CD4-positive, alpha-beta T cell treated with Interleukin-4 for 1 hour (primary cell): Measurements from ENCODE around the gene GRIA3.
"Not testable (repeated sequence)": the region's sequence is repeated elsewhere in the genome, so short reads cannot be mapped to it uniquely, and the experiment has no call there.

Source experiments
- DNase-seq, 2 donors: peaks; one replicate each; pipeline ENCODE4 v3.0.0-alpha.2; 2020 to 2022

The GRIA3 gene

DNA sequence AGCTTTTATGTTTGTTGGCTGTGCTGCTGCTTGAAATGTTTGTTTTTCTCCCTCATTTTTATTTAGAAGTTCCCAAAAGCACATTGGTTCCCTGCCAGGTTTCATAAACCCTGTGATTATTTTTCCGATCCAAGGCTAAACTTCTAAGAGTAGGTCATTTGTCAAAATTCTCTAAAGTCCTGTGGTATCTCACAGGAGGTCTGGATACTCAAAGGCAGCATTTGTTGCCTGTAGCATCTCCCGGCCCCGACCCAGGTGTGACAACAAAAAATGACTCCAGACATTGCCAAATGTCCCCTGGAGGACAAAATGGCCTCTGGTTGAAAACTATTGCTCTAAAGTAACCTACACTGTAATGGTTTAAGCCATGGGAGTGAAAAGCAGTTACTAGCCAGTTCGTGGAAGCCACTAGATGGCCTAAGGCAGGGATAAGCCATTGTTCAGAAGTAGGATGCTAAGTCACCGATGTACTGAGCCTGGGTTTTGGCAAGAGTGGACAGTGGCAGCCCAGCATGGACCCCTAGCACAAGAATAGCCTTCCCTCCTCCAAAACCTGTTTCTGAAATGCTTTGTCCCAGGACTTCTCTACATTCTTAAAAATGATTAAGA, 292.6 kb downstream of the GRIA3 start:
- no peak for DNase-seq

DNA sequence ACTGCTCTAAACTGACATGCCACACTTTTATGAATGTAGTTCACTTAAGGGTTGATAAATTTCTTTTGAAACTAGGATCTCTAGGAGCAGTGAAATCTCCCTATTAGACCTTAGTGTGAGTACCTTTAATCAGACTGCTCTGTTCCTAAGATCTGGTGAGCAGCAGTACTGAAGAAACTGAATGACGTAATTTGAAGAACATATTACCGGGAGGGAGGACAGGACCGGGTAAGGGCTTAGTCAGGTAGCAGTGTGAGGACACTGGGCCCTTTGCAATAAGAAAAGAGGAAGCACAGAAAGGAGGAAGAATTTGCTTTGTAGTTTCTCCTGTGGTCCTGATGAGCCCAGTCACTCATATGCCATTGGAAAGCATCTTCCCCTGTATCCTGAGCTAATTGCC, 293.6 kb downstream of the GRIA3 start:
- DNase-seq = no peak

DNA sequence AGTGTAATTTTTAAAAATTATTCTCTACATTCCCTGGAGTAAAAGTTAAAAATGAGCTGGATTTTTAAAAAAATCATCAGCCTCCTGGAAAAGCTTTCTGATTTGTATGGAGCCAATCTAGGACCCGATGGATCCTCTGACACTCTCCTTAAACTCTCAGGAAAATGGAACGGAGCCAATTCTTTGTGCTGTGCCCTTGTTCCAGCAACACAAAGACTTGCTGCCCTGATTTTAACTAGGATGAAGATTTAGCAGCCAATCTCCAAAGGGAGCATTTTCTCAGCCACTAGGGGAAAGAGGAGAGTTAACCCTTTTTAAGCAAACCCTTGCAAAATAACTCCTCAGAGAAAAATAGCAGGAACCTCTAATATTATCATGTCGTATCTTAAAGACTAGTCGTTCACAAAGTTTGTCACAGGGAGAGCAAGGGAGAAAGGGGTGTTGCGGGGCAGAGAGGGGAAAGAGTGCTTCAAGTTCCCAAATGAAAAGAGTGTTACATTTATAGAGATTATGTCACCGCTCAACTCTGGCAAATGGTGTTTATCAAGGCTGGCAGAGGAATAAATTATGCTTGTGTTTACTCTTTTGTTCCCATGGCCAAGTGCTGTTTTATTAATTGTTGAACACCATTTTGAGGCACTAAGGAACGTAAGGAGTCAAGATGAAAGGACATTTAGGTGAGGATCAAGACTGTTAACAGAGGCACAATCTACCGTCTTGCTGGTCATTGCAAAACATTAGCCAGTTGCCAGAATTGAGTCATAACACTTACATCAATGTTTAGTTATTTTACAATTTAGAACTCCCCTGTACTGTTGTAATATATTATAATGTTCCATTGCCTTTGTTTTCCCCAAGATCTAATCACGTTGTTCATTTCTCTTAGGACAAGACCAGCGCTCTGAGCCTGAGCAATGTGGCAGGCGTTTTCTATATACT, 298.1 kb downstream of the GRIA3 start:
- no peak for DNase-seq

- no peak for DNase-seq
Measured at GRCh38 chrX:123486297-123486696, 302.2 kb downstream of the GRIA3 start.

- DNase-seq = no peak
Measured at GRCh38 chrX:123487236-123487635, 303.2 kb downstream of the GRIA3 start.

DNA sequence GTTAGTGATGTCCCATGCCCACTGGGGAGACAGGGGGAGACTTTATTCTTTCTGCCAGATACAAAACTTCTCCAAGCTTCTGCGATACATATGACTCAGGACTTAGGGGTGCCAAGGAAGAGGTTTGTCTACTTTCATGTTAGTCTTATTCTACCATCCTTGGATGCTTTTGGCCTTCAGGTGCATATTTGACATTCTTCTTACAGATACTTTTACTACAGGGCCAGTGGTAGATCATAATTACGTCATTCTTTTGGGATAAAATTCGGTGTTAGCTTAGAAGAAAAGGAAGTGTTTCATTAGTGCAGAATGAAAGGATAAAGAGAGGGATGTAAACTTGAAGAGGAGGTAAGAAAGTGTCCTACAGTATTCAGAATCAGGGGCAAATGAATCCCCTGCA, 303.6 kb downstream of the GRIA3 start:
- no peak for DNase-seq

- DNase-seq = no peak
Measured at GRCh38 chrX:123489011-123489410, 304.9 kb downstream of the GRIA3 start.

DNA sequence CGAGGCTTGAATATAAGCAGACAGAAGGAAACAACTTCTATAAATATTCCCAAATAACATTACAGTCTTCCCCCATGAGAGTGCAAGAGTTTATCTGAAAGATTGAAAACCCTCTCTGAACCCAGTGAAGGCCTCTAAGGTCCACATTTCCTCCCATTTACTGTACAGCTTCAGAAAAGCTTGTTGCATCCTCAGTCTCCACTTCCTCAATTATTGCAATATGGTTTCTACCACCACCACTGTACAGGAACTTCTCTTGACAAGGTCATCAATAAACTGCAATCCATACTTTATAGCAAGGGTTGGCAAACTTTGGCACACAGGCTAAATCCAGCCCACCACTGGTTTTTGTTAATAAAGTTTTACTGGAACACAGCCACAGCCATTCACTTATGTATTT, 309.8 kb downstream of the GRIA3 start:
- no peak for DNase-seq

DNA sequence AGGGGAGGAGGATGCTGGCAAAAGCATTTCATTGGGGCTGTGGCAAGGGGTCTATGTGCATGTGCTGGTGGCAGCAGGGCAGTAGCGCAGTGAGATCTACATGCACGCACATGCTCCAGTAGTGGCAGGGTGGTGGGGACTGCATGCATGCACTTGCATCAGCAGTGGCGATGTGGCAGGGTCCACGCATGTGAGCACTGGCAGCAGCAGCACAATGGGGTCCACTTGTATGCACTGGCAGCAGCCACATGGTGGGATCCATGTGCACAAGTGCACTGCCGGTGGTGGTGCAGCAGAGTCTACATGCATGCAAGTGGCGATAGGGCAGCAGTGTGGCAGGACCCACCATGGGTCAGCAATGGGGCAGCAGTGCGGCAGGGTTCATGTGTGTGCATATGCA, 315.7 kb downstream of the GRIA3 start:
- no peak for DNase-seq

DNA sequence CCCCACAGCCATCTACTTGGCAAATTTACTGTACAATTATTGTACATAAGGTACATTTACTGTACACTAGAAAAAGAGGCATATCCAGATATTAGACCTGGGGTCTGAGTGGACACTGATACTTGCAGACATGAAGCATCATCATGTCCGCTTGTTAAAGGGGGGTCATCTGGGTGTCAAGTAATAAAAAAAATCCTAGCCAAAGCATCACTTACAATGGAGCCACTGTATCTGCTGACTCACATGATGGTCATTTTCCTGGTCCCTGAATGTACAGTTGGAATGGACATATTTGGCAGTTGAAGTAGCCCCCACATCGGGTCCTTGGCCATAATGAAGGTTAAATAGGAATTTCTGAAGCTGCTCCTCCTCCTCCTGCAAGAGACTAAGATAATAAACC, 320.0 kb downstream of the GRIA3 start:
- no peak for DNase-seq

DNA sequence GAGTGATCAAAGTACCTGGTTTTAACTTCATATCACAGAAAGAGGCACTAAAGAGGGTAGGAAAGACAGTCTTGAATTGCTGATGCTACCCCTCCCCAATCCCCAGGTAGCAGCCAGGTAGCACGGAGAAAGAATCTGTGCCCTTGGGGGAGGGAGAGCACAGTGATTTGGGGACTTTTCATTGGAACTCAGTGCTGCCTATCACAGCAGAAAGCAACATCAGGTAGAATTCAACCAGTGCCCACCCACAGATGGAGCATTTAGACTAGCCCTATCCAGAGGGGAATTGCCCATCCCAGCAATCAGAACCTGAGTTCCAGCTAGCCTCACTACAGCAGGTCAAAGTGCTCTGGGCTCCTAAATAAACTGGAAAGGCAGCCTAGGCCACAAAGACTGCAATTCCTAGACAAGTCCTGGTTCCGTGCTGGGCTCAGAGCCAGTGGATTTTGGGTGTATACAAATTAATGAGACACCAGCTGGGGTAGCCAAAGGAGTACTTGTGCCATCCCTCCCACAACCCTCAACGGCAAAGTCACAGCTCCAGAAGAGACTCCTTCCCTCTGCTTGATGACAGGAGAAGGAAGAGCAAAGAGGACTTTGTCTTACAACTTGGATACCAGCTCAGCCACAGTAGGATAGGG, 320.7 kb downstream of the GRIA3 start:
- DNase-seq = no peak

DNA sequence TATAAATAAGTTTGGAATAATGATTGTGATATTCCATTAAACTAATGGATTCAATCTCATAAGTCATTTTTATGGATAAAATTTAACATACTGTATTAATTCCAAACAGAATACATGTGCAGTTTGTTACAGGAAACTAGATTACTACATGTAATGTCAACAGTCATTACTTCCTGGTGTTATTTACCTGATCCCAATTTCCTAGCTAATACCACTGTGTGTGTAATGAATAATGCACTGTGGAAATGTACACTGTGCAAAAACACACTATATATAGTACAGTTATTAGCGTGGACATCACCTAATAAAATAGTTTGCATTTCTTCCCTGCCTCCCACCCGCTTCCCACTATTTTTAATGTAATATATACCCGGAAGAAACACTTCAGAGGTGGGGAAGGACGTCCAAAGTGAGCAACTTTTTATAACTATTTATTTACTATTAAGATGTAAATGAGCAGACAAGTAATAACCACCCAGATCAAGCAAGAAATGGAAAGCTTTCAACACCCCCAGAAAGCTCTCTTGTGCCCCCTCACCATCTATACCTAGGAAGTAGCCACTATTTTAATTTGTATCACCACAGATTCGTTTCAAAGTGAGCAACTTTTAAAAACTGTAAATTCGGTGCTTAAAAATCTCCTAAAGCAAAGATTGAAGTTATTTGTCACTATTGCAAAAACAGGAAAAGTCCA, 329.7 kb downstream of the GRIA3 start:
- no peak for DNase-seq

GRCh38 chrX:123514279-123514640, 330.2 kb downstream of the GRIA3 start:
- DNase-seq = not testable (repeated sequence)

- no peak for DNase-seq
Measured at GRCh38 chrX:123518791-123519190, 334.7 kb downstream of the GRIA3 start.

DNA sequence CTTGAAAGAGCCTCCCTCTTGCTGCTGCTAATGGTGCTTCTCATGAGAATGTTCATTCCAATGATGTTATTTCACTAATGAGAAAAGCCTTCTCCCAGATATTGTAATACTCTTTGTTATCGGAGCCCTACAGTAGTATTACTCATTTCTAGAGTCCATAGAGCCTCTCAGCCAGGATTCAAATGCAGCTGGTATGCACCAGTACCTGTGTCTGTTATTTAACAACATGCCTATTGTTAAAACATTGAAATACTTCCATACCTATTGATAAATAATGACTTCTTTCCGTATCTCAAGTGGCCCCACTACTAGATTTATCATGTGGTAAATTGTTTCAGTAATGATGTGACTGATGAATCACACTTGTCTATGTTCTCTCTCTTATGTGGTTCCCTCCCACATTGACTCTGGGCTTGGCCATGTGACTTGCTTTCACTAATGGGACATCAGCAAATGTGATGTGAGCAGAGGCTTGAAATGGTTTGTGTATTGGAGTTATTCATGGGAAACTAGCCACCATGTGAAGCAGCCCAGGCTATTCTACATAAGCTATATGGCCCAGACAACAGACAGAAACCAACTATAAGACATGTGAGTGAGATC, 341.1 kb downstream of the GRIA3 start:
- no peak for DNase-seq

- not testable (repeated sequence) for DNase-seq
Measured at GRCh38 chrX:123530726-123531125, 346.6 kb downstream of the GRIA3 start.
